K562 treated with DMSO at 1 percent for 48 hours (cell line): Measurements from ENCODE around the gene PPP1R7. TPM values are rescaled to one million over a fixed set of nuclear protein-coding genes. Genes with fewer than 3 reads are reported as not detected.

Source experiments
- total RNA-seq: library from RNA; unstranded; fragments of 300-600 nt; gene quantifications from 2 replicates; pipeline ENCODE4 v1.2.3, GENCODE V29; 2022; ENCODE audit warnings: low replicate concordance; ENCODE audit errors: extremely low read depth

The PPP1R7 gene, protein sequence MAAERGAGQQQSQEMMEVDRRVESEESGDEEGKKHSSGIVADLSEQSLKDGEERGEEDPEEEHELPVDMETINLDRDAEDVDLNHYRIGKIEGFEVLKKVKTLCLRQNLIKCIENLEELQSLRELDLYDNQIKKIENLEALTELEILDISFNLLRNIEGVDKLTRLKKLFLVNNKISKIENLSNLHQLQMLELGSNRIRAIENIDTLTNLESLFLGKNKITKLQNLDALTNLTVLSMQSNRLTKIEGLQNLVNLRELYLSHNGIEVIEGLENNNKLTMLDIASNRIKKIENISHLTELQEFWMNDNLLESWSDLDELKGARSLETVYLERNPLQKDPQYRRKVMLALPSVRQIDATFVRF
- not detected in 2 replicates for total RNA-seq

DNA sequence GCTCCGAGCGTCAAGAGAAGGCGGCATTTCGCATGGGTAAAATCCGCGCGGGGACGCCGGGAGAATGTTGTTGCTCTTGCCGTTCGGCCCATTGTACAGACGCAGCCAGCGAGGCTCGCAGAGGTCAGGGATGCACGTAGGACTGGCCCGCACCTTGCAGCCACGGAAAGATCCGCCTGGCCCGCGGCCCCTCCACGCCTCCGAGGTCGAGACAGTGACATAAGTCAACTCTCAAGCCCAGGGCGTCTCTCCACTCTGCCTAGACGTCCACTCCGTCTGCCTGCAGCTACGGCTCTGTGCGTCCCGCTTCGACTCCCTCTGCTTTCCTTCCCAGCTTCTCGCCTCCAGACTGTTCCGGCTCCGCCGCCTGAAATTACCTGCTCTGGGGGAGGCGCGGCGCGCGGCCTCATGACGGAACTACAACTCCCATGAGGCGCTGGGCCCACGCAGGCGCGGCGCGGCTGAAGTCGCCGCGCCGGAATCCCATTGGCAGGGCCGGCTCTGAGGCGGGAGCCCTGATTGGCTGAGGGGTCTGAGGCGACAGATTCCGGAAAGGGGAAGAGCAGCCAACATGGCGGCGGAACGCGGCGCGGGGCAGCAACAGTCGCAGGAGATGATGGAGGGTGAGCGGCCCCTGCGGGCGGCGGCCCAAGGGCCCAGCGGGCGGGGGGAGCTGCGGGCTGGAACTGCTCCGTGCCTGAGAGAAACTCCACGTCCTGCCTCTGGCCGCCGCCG lies at the start of gene PPP1R7:
Gene PPP1R7 (plus strand): TSS at position 543 of the 735 bp plus-strand sequence. CDS start 29 bp downstream, at position 572.

DNA sequence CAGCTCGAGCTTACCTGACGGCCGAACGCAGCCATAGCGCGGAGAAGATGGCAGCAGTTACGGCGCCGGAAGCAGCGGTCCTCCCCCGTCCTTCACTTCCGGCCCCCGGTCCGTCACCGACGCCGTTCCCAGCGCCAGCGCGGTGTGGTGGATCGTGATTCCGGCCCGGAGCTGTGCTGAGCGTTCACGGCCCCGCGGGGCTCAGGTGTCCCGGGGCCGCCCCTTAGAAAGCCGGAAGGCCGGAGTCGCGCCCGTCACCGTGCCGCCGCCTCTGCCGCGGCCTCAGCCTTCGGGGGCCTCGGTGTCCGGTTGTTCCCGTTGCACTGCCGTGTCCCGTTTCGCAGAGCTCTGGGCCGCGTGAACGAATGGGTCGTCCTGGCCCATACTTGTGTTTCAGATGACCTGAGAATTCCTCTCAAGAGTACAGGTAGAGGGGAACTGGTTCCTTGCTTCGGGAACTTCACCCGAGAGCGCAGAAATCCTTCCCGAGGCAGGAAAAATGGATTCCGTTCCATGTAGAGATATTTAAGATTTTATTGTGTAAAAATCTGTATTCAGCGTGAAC lies 47.9 kb upstream of the PPP1R7 start, which contains the start of gene MTERF4:
Gene MTERF4 (minus strand): TSS at position 49 of the 565 bp plus-strand sequence. CDS start 14 bp downstream, at position 35.

DNA sequence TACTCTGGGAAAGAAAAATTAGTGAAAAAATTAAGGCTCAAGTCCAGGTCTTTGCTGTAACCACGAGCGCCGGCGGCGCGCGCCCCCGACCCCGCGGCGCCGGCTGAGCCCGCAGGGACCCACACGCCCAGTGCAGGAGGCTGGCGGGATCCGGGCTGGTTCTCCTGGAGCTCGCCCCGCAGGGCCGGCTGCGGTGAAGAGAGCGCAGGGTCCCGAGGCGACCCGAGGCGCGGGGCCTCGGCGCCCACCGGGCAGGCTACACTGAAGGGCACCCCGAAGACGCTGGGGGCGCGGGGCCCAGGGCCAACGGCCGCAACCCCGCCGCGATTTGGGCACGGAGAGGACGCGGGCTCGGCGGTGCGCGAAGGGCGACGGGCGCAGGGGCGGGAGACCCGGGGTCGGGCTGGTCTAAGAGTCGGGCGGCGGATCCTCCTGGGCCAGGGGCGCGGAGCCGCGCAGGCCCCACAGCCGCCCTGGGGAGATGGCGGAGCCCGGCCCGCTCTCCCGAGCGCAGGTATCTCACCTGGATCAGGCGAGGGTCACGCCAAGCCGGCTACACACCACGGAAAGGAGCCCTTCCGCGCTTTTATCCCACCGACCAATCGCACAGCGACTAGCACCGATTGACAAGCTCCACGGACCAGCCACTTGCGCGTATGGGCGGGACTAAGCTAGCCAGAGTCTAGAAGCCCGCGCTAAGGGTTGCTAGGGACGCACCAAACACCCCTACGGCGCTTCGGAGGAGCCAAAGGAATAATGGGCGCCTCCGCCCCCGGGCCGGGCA lies 1.2 kb upstream of the PPP1R7 start, which contains the start of gene PASK:
Gene PASK (minus strand): TSS at position 582 of the 784 bp plus-strand sequence. CDS start 6,440 bp downstream, outside the sequence.

DNA sequence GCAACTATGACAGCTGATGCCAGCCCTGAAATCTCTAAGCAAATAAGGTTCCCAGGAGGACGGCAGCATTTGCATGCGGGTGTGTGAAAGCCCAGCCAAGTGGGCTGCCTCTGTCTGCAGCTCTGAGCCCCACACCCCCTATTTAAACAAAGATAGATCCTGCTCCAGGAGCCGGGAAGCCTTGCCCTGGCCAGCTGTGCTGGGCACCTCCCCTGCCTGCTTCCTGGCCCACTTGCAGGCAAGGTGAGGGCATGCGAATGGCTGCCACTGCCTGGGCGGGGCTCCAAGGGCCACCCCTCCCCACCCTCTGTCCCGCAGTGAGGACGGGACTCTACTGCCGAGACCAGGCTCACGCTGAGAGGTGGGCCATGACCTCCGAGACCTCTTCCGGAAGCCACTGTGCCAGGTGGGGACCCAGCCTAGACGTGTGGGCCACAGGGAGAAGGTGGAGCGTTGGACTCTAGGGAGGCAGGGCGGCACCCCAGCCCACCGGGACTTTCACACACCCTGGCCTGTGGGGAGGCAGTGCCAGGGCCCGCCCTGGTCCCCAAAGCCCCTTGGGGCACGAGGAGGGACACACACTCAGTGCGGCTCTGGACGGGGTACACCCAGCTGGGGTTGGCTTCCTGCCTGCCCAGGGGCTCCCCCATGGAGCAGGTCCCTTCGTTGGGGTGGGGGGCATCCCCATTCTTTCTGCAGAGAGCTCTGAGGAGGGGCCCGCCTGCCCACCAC lies 38.3 kb downstream of the PPP1R7 start, which contains the start of gene ANO7:
Gene ANO7 (plus strand): TSS at position 317 of the 732 bp plus-strand sequence. CDS start 1,387 bp downstream, outside the sequence.

Other genes with a start within 250 kb of the PPP1R7 start
- gene CROCC2, start 244.1 kb upstream of the PPP1R7 start, total RNA-seq = not detected in 2 replicates
- not detected in 2 replicates for gene SNED1, start 151.8 kb upstream of the PPP1R7 start, total RNA-seq
- not detected in 2 replicates for gene MTERF4, start 48.2 kb upstream of the PPP1R7 start, total RNA-seq
- not detected in 2 replicates for gene PASK, start 995 bp upstream of the PPP1R7 start, total RNA-seq
- not detected in 2 replicates for gene ANO7, start 38.2 kb downstream of the PPP1R7 start, total RNA-seq
- 435 TPM in 1 of 2 replicates, not detected in the other for gene HDLBP, start 165.2 kb downstream of the PPP1R7 start, total RNA-seq
- not detected in 2 replicates for gene SEPTIN2, start 165.5 kb downstream of the PPP1R7 start, total RNA-seq
- not detected in 2 replicates for gene FARP2, start 205.8 kb downstream of the PPP1R7 start, total RNA-seq